A549 (cell line): Measurements from ENCODE around the gene CADPS2.

Source experiments
- CHD2 ChIP-seq: fragments of 150-350 bp; IDR thresholded peaks from 2 replicates; pipeline ENCODE4 v1.6.1; 2014; ENCODE audit warnings: low read length; ENCODE audit not compliant: partially characterized antibody
- CHD4 ChIP-seq: fragments of 200-600 bp; sonication (generic); IDR thresholded peaks from 2 replicates; pipeline ENCODE4 v1.6.1; 2016; ENCODE audit warnings: antibody characterized with exemption, mild to moderate bottlenecking, borderline replicate concordance
- E2F6 ChIP-seq: IDR thresholded peaks from 2 replicates; pipeline ENCODE4 v1.6.1; 2012; ENCODE audit warnings: low read depth, borderline replicate concordance
- ESRRA ChIP-seq: fragments of 150-350 bp; IDR thresholded peaks from 2 replicates; pipeline ENCODE4 v1.6.1; 2014; ENCODE audit warnings: mild to moderate bottlenecking, low read length, borderline replicate concordance
- FOXS1 ChIP-seq: fragments of 250-450 bp; sonication (Bioruptor Pico); IDR thresholded peaks from 2 replicates; pipeline ENCODE4 v1.5.0; 2020; ENCODE audit warnings: mild to moderate bottlenecking, moderate library complexity
- PBX3 ChIP-seq: IDR thresholded peaks from 2 replicates; pipeline ENCODE4 v1.6.1; 2012
- POLR2A ChIP-seq: IDR thresholded peaks from 2 replicates; pipeline ENCODE4 v1.6.1; 2012; ENCODE audit warnings: mild to moderate bottlenecking, low read length
- RAD21 ChIP-seq, 2 experiments: fragments of >200 bp in 1 of 2; sonication (Bioruptor Twin) in 1 of 2; formaldehyde crosslinking in 1 of 2; IDR thresholded peaks in 1 of 2; conservative IDR thresholded peaks in 1 of 2; 2 replicates in 1 of 2; 3 replicates in 1 of 2; pipeline ENCODE4 v1.6.1; 2012 to 2018; ENCODE audit warnings: inconsistent platforms in 1 of 2
- SMC3 ChIP-seq: fragments of >200 bp; sonication (Bioruptor Twin); formaldehyde crosslinking; IDR thresholded peaks from 3 replicates; pipeline ENCODE4 v1.6.1; 2018; ENCODE audit warnings: inconsistent platforms
- USF2 ChIP-seq: fragments of 450-650 bp; IDR thresholded peaks from 2 replicates; pipeline ENCODE4 v1.6.1; 2014; ENCODE audit warnings: antibody characterized with exemption
- TF ChIP-seq, protein P1 (sequence below): fragments of >200 bp; sonication (Bioruptor Twin); formaldehyde crosslinking; IDR thresholded peaks from 3 replicates; pipeline ENCODE4 v1.5.1; 2016

DNA sequence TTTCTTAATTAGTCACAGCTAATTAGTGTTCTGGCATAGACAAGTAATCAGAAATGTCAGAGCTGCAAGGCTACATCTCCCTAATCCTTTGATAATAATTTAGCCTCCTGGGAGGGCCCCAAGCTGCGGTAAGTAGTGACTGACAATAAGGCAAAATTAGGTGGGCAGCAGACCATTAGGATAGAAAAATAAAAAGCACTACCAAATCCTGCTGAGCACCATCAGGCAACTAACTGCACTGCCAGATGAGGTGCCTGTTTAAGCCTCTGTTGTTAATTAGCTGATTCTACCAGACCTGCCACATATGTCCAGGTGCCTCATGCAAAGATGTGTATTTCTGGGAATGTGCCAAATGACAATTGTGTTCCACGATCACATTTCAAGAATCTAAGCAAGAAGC lies 549.2 kb downstream of the CADPS2 start:
- TF ChIP-seq, protein P1, sequence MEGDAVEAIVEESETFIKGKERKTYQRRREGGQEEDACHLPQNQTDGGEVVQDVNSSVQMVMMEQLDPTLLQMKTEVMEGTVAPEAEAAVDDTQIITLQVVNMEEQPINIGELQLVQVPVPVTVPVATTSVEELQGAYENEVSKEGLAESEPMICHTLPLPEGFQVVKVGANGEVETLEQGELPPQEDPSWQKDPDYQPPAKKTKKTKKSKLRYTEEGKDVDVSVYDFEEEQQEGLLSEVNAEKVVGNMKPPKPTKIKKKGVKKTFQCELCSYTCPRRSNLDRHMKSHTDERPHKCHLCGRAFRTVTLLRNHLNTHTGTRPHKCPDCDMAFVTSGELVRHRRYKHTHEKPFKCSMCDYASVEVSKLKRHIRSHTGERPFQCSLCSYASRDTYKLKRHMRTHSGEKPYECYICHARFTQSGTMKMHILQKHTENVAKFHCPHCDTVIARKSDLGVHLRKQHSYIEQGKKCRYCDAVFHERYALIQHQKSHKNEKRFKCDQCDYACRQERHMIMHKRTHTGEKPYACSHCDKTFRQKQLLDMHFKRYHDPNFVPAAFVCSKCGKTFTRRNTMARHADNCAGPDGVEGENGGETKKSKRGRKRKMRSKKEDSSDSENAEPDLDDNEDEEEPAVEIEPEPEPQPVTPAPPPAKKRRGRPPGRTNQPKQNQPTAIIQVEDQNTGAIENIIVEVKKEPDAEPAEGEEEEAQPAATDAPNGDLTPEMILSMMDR = no peak
- TF ChIP-seq FOXS1 (CRISPR knock-in tag) (no peak), USF2 (no peak), CHD2 (no peak), ESRRA (no peak), POLR2A (no peak), CHD4 (no peak), PBX3 (no peak), E2F6 (no peak), SMC3 (no peak), RAD21 (conservative IDR thresholded peaks at IDR 0.05 in 1 of 2, IDR thresholded peaks at IDR 0.05 in 1 of 2) (no peak)
